MM.1S (cell line): Measurements from ENCODE around the gene CXCL3.

ENCODE experiments used
- DNase-seq: peaks from one replicate; pipeline ENCODE4 v3.0.0-alpha.2; 2015
- H2AFZ ChIP-seq: fragments of 300-600 bp; sonication (generic); 2 replicates; pipeline ENCODE4 v1.6.0; 2016; ENCODE audit warnings: antibody characterized with exemption, low read length
- H3F3A ChIP-seq: fragments of 300-600 bp; sonication (generic); 2 replicates; pipeline ENCODE4 v1.6.1; 2016; ENCODE audit warnings: mild to moderate bottlenecking, antibody characterized with exemption, low read length, moderate library complexity, mixed read lengths; ENCODE audit not compliant: insufficient read depth
- H3K27ac ChIP-seq: fragments of 300-600 bp; sonication (generic); 2 replicates; pipeline ENCODE4 v1.5.1; 2016; ENCODE audit warnings: mild to moderate bottlenecking, low read length
- H3K27me3 ChIP-seq: fragments of 300-600 bp; sonication (generic); replicated peaks from 2 replicates; pipeline ENCODE4 v1.6.0; 2016; ENCODE audit warnings: low read length; ENCODE audit not compliant: insufficient read depth
- H3K36me3 ChIP-seq: fragments of 300-600 bp; sonication (generic); replicated peaks from 2 replicates; pipeline ENCODE4 v1.6.1; 2016; ENCODE audit warnings: mild to moderate bottlenecking, low read length, mixed read lengths; ENCODE audit not compliant: insufficient read depth
- H3K4me1 ChIP-seq: fragments of 300-600 bp; sonication (generic); 2 replicates; pipeline ENCODE4 v1.6.1; 2016; ENCODE audit warnings: low read length, mixed read lengths
- H3K4me2 ChIP-seq: fragments of 300-600 bp; sonication (generic); 2 replicates; pipeline ENCODE4 v1.6.0; 2016; ENCODE audit warnings: low read depth, low read length
- H3K4me3 ChIP-seq: fragments of 300-600 bp; sonication (generic); 2 replicates; pipeline ENCODE4 v1.5.1; 2016; ENCODE audit warnings: low read length, mixed read lengths
- H3K79me2 ChIP-seq: fragments of 300-600 bp; sonication (generic); 2 replicates; pipeline ENCODE4 v1.6.1; 2016; ENCODE audit warnings: mixed run types, low read length, mixed read lengths
- H3K9ac ChIP-seq: fragments of 300-600 bp; sonication (generic); 2 replicates; pipeline ENCODE4 v1.6.1; 2016; ENCODE audit warnings: low read length, mixed read lengths
- H3K9me2 ChIP-seq: fragments of 300-600 bp; sonication (generic); replicated peaks from 2 replicates; pipeline ENCODE4 v1.6.1; 2016; ENCODE audit warnings: mild to moderate bottlenecking, low read length, mixed read lengths; ENCODE audit not compliant: insufficient read depth
- H3K9me3 ChIP-seq: fragments of 300-600 bp; sonication (generic); replicated peaks from 2 replicates; pipeline ENCODE4 v1.6.1; 2016; ENCODE audit warnings: mild to moderate bottlenecking, low read length, mixed read lengths; ENCODE audit not compliant: insufficient read depth
- H4K20me1 ChIP-seq: fragments of 300-600 bp; sonication (generic); 2 replicates; pipeline ENCODE4 v1.6.1; 2016; ENCODE audit warnings: mild to moderate bottlenecking, low read length, moderate library complexity, mixed read lengths; ENCODE audit not compliant: insufficient read depth
- EZH2 ChIP-seq: fragments of 300-600 bp; sonication (generic); optimal IDR thresholded peaks from 2 replicates; pipeline ENCODE3; 2017; ENCODE audit warnings: low read depth, mild to moderate bottlenecking, antibody characterized with exemption, low read length, mixed read lengths
- EZH2phosphoT487 ChIP-seq: fragments of 300-600 bp; sonication (generic); IDR thresholded peaks from 2 replicates; pipeline ENCODE4 v1.6.1; 2018; ENCODE audit warnings: antibody characterized with exemption, low read length
- TF ChIP-seq, protein P1 (sequence below): fragments of 300-600 bp; sonication (generic); IDR thresholded peaks from 2 replicates; pipeline ENCODE4 v1.5.1; 2016; ENCODE audit warnings: antibody characterized with exemption, low read length, mixed read lengths

The CXCL3 gene

DNA sequence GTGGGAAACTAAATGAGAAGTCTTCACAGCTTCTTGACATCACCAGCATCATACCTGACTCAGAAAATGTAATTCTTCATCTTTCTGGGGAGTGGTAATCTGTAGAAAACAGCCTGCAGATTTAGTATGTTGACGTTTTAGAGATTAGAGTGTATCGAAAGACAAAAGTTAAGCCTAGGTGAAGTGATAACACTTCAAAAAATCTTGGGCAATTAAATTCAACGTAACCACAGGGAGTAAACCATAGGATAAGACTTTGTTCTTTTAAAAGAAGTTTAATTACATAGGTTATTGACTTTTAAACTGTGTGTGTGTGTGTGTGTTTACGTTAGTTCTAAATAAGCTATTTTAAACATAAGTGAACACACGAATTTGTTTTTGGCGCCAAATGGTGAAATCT is 38.2 kb downstream of the CXCL3 start:
- no peaks in the 10 kb centered on the region for H4K20me1 ChIP-seq
- no peaks in the 10 kb centered on the region for H3K79me2 ChIP-seq
- H3K9ac ChIP-seq = no peak overlapping the region
- H3K4me3 ChIP-seq = no peak overlapping the region
- no peaks in the 10 kb centered on the region for H3K4me1 ChIP-seq
- no peak overlapping the region for H2AFZ ChIP-seq
- H3K9me2 ChIP-seq = no peaks in the 10 kb centered on the region
- no peak for DNase-seq
- H3K9me3 ChIP-seq = no peaks in the 10 kb centered on the region
- H3K4me2 ChIP-seq = no peak overlapping the region
- TF ChIP-seq, protein P1, sequence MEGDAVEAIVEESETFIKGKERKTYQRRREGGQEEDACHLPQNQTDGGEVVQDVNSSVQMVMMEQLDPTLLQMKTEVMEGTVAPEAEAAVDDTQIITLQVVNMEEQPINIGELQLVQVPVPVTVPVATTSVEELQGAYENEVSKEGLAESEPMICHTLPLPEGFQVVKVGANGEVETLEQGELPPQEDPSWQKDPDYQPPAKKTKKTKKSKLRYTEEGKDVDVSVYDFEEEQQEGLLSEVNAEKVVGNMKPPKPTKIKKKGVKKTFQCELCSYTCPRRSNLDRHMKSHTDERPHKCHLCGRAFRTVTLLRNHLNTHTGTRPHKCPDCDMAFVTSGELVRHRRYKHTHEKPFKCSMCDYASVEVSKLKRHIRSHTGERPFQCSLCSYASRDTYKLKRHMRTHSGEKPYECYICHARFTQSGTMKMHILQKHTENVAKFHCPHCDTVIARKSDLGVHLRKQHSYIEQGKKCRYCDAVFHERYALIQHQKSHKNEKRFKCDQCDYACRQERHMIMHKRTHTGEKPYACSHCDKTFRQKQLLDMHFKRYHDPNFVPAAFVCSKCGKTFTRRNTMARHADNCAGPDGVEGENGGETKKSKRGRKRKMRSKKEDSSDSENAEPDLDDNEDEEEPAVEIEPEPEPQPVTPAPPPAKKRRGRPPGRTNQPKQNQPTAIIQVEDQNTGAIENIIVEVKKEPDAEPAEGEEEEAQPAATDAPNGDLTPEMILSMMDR = no peak
- TF ChIP-seq EZH2 (no peak), EZH2phosphoT487 (no peak)
- no peaks in the 10 kb centered on the region for H3K27me3 ChIP-seq
- H3K27ac ChIP-seq = no peak overlapping the region
- H3K36me3 ChIP-seq = no peaks in the 10 kb centered on the region
- H3F3A ChIP-seq = no peaks in the 10 kb centered on the region

DNA sequence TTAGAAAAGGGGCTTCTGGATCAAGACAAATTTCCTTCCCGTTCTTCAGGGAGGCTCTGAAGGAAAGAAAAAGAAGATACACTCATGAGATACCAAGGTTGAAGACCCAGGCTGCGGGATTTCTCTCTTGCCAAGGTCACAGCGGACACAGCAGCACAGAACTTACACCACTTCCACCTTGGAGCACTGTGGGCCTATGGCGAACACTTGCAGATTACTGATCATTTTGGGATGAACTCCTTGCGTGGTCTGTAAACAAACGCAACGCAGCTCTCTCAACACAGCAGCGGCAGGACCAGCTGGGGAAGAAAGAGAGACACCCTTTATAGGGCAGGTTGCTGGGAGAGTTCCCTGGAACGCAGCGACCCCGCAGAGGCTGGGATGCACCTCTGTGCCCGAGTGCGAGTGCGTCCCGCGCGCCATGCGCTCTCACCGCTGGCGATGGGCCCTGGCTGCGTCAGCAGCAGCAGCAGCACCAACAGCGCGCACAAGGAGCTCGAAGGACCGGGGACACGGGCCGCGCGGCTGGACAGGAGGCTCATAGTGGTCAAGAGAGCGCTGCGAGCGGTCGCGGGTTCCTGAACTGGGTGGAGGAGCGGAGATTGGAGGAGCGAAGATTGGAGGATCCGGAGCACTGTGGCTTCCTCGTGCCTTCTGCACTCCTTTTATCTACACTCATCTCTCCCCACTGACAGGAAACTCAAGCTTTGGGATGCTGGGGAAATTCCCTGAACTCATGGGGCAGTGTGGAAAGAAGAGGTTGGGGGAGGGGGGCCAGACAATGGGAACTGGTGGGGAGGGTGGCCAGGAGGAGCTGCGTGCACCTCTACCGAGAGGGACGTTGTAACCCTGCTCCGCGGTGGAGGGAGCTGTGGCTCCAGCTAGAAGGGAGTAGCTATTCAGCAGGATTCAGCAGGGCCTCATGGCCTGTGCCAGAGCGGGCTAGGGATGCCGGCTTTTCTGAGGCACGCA is 40.2 kb downstream of the CXCL3 start, which contains the start of gene CXCL5:
CXCL5 (minus strand) TSS at position 638 of the 972 bp plus-strand sequence; CDS start at position 542, 96 bp downstream.
- Histone ChIP-seq H3K9me2 (no peaks in the 10 kb centered on the region), H3F3A (no peaks in the 10 kb centered on the region), H3K4me1 (no peaks in the 10 kb centered on the region), H3K4me3 (no peak within 1 kb of the TSS), H2AFZ (no peak within 1 kb of the TSS), H3K4me2 (no peak within 1 kb of the TSS), H3K36me3 (no peaks in the 10 kb centered on the region), H3K9me3 (no peaks in the 10 kb centered on the region), H3K27ac (no peak within 1 kb of the TSS), H3K79me2 (no peaks in the 10 kb centered on the region), H3K9ac (no peak within 1 kb of the TSS), H4K20me1 (no peaks in the 10 kb centered on the region), H3K27me3 (no peaks in the 10 kb centered on the region)
- DNase-seq = no peak
- TF ChIP-seq EZH2phosphoT487 = no peak
- TF ChIP-seq, protein P1 = no peak
- no peak for TF ChIP-seq EZH2

DNA sequence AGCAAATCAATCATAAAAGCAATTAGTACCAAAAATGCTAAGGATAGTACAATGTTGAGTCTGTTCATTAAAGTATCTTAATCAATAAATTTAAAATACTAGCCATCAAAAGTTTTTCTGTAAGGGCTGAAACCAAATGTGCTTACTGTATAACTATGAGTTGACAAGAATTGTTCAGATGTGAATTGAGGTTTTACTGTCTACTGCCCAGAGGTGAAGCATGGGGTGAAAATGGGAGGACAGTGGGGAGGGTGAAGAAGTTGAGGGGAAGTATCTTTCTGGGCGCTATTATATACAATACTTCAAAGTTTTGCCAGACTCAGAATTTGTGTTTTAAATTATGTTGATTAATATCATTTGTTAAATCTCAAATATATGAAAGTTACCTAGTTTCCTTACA is 46.4 kb downstream of the CXCL3 start:
- H4K20me1 ChIP-seq = no peaks in the 10 kb centered on the region
- no peaks in the 10 kb centered on the region for H3K4me1 ChIP-seq
- TF ChIP-seq, protein P1 = no peak
- TF ChIP-seq EZH2phosphoT487 (no peak), EZH2 (no peak)
- no peak overlapping the region for H3K4me3 ChIP-seq
- no peaks in the 10 kb centered on the region for H3K27me3 ChIP-seq
- H3K4me2 ChIP-seq = no peak overlapping the region
- H2AFZ ChIP-seq = no peak overlapping the region
- no peak for DNase-seq
- no peaks in the 10 kb centered on the region for H3K9me3 ChIP-seq
- H3K79me2 ChIP-seq = no peaks in the 10 kb centered on the region
- H3F3A ChIP-seq = no peaks in the 10 kb centered on the region
- H3K9me2 ChIP-seq = no peaks in the 10 kb centered on the region
- no peaks in the 10 kb centered on the region for H3K36me3 ChIP-seq
- H3K27ac ChIP-seq = no peak overlapping the region
- no peak overlapping the region for H3K9ac ChIP-seq
